GM12878 (cell line): ENCODE data around the gene CCDC117. TPM values are rescaled to one million over a fixed set of nuclear protein-coding genes. Genes with fewer than 3 reads are reported as not detected.

Experiments used
- ASH2L ChIP-seq: fragments of 300-600, 200-600 bp; sonication (generic); IDR thresholded peaks from 2 replicates; pipeline ENCODE4 v1.6.1; 2017; ENCODE audit warnings: low read depth, mild to moderate bottlenecking, borderline replicate concordance
- BHLHE40 ChIP-seq, 2 experiments: fragments of 450-650 bp in 1 of 2; IDR thresholded peaks; 2 replicates each; pipeline ENCODE4 v1.6.1; 2011 to 2017; ENCODE audit warnings: low read depth in 2 of 2, borderline replicate concordance in 1 of 2, improper control_type of control experiment in 1 of 2, low read length in 1 of 2, mild to moderate bottlenecking in 1 of 2
- BMI1 ChIP-seq: fragments of 450-650 bp; IDR thresholded peaks from 2 replicates; pipeline ENCODE4 v1.6.1; 2016; ENCODE audit warnings: mild to moderate bottlenecking, moderate library complexity, borderline replicate concordance
- CBX3 ChIP-seq: fragments of 200-600 bp; sonication (generic); IDR thresholded peaks from 2 replicates; pipeline ENCODE4 v1.6.1; 2016; ENCODE audit warnings: low read depth, borderline replicate concordance
- CHD4 ChIP-seq: fragments of 200-600 bp; sonication (generic); IDR thresholded peaks from 2 replicates; pipeline ENCODE4 v1.6.1; 2016; ENCODE audit warnings: mild to moderate bottlenecking
- FOS ChIP-seq: IDR thresholded peaks from 3 replicates; pipeline ENCODE4 v1.6.1; 2011; ENCODE audit warnings: borderline replicate concordance; ENCODE audit not compliant: insufficient read length; ENCODE audit errors: extremely low read depth
- IKZF2 ChIP-seq, 2 experiments: fragments of 450-650 bp; IDR thresholded peaks; 2 replicates each; pipeline ENCODE4 v1.6.1; 2017; ENCODE audit warnings: mild to moderate bottlenecking in 2 of 2, moderate library complexity in 2 of 2
- KDM1A ChIP-seq: fragments of 200-600 bp; sonication (generic); IDR thresholded peaks from 2 replicates; pipeline ENCODE4 v1.6.1; 2016; ENCODE audit warnings: borderline replicate concordance
- MLLT1 ChIP-seq: fragments of 450-650 bp; IDR thresholded peaks from 2 replicates; pipeline ENCODE4 v1.6.1; 2016; ENCODE audit warnings: mild to moderate bottlenecking
- NBN ChIP-seq: fragments of 450-650 bp; IDR thresholded peaks from 2 replicates; pipeline ENCODE4 v1.6.1; 2016
- NFYA ChIP-seq: IDR thresholded peaks from 2 replicates; pipeline ENCODE4 v1.6.1; 2011; ENCODE audit warnings: low read depth, mild to moderate bottlenecking, low read length, improper control_type of control experiment, borderline replicate concordance
- PAX8 ChIP-seq: fragments of 450-650 bp; IDR thresholded peaks from 2 replicates; pipeline ENCODE4 v1.6.1; 2017; ENCODE audit warnings: mild to moderate bottlenecking, moderate library complexity
- POU2F2 ChIP-seq: IDR thresholded peaks from 3 replicates; pipeline ENCODE4 v1.6.1; 2011; ENCODE audit warnings: low read depth, mild to moderate bottlenecking, low read length, borderline replicate concordance
- RELB ChIP-seq: fragments of 450-650 bp; IDR thresholded peaks from 2 replicates; pipeline ENCODE4 v1.6.1; 2017; ENCODE audit warnings: low read depth, mild to moderate bottlenecking, moderate library complexity
- SMAD1 ChIP-seq: fragments of 450-650 bp; IDR thresholded peaks from 2 replicates; pipeline ENCODE4 v1.6.1; 2018; ENCODE audit warnings: mild to moderate bottlenecking, low read depth; ENCODE audit not compliant: partially characterized antibody
- SMAD5 ChIP-seq: IDR thresholded peaks from 2 replicates; pipeline ENCODE4 v1.6.1; 2016; ENCODE audit warnings: antibody characterized with exemption, low read depth
- SREBF1 ChIP-seq: IDR thresholded peaks from 2 replicates; pipeline ENCODE4 v1.6.1; 2012; ENCODE audit warnings: mild to moderate bottlenecking, low read length
- SREBF2 ChIP-seq: IDR thresholded peaks from 2 replicates; pipeline ENCODE4 v1.6.1; 2012; ENCODE audit warnings: mild to moderate bottlenecking, low read length
- STAT1 ChIP-seq: fragments of 450-650 bp; conservative IDR thresholded peaks from 2 replicates; pipeline ENCODE4 v1.6.1; 2014; ENCODE audit warnings: antibody characterized with exemption, mild to moderate bottlenecking
- TBL1XR1 ChIP-seq: IDR thresholded peaks from 2 replicates; pipeline ENCODE4 v1.6.1; 2012; ENCODE audit warnings: low read depth, low read length, improper control_type of control experiment
- ZBED1 ChIP-seq: IDR thresholded peaks from 2 replicates; pipeline ENCODE4 v1.6.1; 2016; ENCODE audit warnings: borderline replicate concordance
- ZNF592 ChIP-seq: fragments of 450-650 bp; IDR thresholded peaks from 2 replicates; pipeline ENCODE4 v1.6.1; 2017; ENCODE audit warnings: mild to moderate bottlenecking, moderate library complexity
- polyA plus RNA-seq, 11 experiments: library from polyadenylated mRNA; depleted of rRNA in 4 of 11; unstranded in 6 of 11; stranded (reverse) in 5 of 11; fragments of >200 nt; fragmentation: Nextera tagmentation in 4 of 11; fragmentation: Illumina TruSeq in 1 of 11; extraction: Ambion mirVana in 4 of 11; extraction: Trizol in 1 of 11; gene quantifications; 1 replicate in 1 of 11; 2 replicates in 10 of 11; pipeline versions ENCODE4 v1.2.1 to v1.2.3, GENCODE V29; 2011 to 2016; ENCODE audit warnings: inconsistent platforms in 2 of 11, missing spikeins in 2 of 11, low read depth in 1 of 11
- total RNA-seq, 4 experiments: library from RNA; depleted of rRNA in 3 of 4; stranded (reverse); fragments of >200 nt in 3 of 4; fragmentation: Illumina TruSeq in 1 of 4; extraction: Trizol in 1 of 4; gene quantifications; 2 replicates each; pipeline versions ENCODE4 v1.2.1 to v1.2.3, GENCODE V29; 2013 to 2021

Gene CCDC117
- total and polyA plus RNA-seq, 10 of the 15 experiments (the other 5 are each of a cell fraction or from before 2014, with no cell fraction given): 6.3 to 32.2 (median 20.6) TPM

- no peak for TF ChIP-seq ZNF592
- TF ChIP-seq RELB: peak; percentile 46; the same call in 1 of the 2 replicates
- TF ChIP-seq BHLHE40 (IDR thresholded peaks at IDR 0.05; ENCODE audit: borderline replicate concordance in 1 of 2, low read depth in 2 of 2, low read length in 1 of 2): peak; percentile 75 to 90
- TF ChIP-seq STAT1: no peak
- TF ChIP-seq NBN: 0 out of 2 replicates have a peak, but pooled peaks have one; percentile 10
- TF ChIP-seq SMAD1: no peak
- TF ChIP-seq IKZF2 (IDR thresholded peaks at IDR 0.05): peak; percentile 78
- TF ChIP-seq CBX3: no peak
- no peak for TF ChIP-seq ZBED1
- no peak for TF ChIP-seq PAX8
- TF ChIP-seq BMI1: no peak
- no peak for TF ChIP-seq FOS
- no peak for TF ChIP-seq SREBF1
- no peak for TF ChIP-seq ASH2L
- no peak for TF ChIP-seq SMAD5
- no peak for TF ChIP-seq TBL1XR1
- TF ChIP-seq CHD4: no peak
- TF ChIP-seq SREBF2: no peak
- no peak for TF ChIP-seq POU2F2
- no peak for TF ChIP-seq MLLT1
- no peak for TF ChIP-seq NFYA
- no peak for TF ChIP-seq KDM1A
These were observed 47.0 kb downstream of the CCDC117 start (continued) for GRCh38 chr22:28819253-28820096.
